A549 (cell line): ENCODE measurements around the gene ZNF536.

Source experiments
- BHLHE40 ChIP-seq: IDR thresholded peaks from 2 replicates; pipeline ENCODE4 v1.6.1; 2012; ENCODE audit warnings: low read depth, low read length, inconsistent platforms
- CHD2 ChIP-seq: fragments of 150-350 bp; IDR thresholded peaks from 2 replicates; pipeline ENCODE4 v1.6.1; 2014; ENCODE audit warnings: low read length; ENCODE audit not compliant: partially characterized antibody
- CTCF ChIP-seq: fragments of >200 bp; sonication (Bioruptor Twin); formaldehyde crosslinking; IDR thresholded peaks from 3 replicates; pipeline ENCODE4 v1.5.1; 2016
- FOXS1 ChIP-seq: fragments of 250-450 bp; sonication (Bioruptor Pico); IDR thresholded peaks from 2 replicates; pipeline ENCODE4 v1.5.0; 2020; ENCODE audit warnings: mild to moderate bottlenecking, moderate library complexity
- JUNB ChIP-seq: fragments of >200 bp; sonication (Bioruptor Twin); formaldehyde crosslinking; IDR thresholded peaks from 2 replicates; pipeline ENCODE4 v1.6.1; 2016
- MAX ChIP-seq: IDR thresholded peaks from 2 replicates; pipeline ENCODE4 v1.6.1; 2012
- PBX3 ChIP-seq: IDR thresholded peaks from 2 replicates; pipeline ENCODE4 v1.6.1; 2012
- POLR2A ChIP-seq: IDR thresholded peaks from 2 replicates; pipeline ENCODE4 v1.6.1; 2012; ENCODE audit warnings: mild to moderate bottlenecking, low read length
- POLR2AphosphoS2 ChIP-seq: conservative IDR thresholded peaks from 2 replicates; pipeline ENCODE4 v1.6.1; 2012; ENCODE audit warnings: low read length, improper control_type of control experiment, inconsistent platforms
- RAD21 ChIP-seq, 2 experiments: fragments of >200 bp in 1 of 2; sonication (Bioruptor Twin) in 1 of 2; formaldehyde crosslinking in 1 of 2; IDR thresholded peaks in 1 of 2; conservative IDR thresholded peaks in 1 of 2; 2 replicates in 1 of 2; 3 replicates in 1 of 2; pipeline ENCODE4 v1.6.1; 2012 to 2018; ENCODE audit warnings: inconsistent platforms in 1 of 2
- REST ChIP-seq: fragments of 200-600 bp; sonication (generic); IDR thresholded peaks from 2 replicates; pipeline ENCODE4 v1.6.1; 2016; ENCODE audit warnings: antibody characterized with exemption, mild to moderate bottlenecking, moderate library complexity
- RNF2 ChIP-seq: fragments of 200-600 bp; sonication (generic); IDR thresholded peaks from 2 replicates; pipeline ENCODE4 v1.6.1; 2016; ENCODE audit warnings: low read depth, mild to moderate bottlenecking, antibody characterized with exemption, moderate library complexity, borderline replicate concordance
- ZNF302 ChIP-seq: fragments of 250-450 bp; sonication (Bioruptor Pico); IDR thresholded peaks from 2 replicates; pipeline ENCODE4 v1.9.0; 2021; ENCODE audit warnings: inconsistent platforms, mild to moderate bottlenecking, moderate library complexity

- TF ChIP-seq RNF2 = no peak
- TF ChIP-seq CTCF = no peak
- TF ChIP-seq CHD2 = no peak
- no peak for TF ChIP-seq PBX3
- no peak for TF ChIP-seq FOXS1
- TF ChIP-seq POLR2A = no peak
- TF ChIP-seq POLR2AphosphoS2 = no peak
- no peak for TF ChIP-seq BHLHE40
- TF ChIP-seq RAD21 (conservative IDR thresholded peaks at IDR 0.05 in 1 of 2, IDR thresholded peaks at IDR 0.05 in 1 of 2) = no peak
- no peak for TF ChIP-seq ZNF302 (CRISPR knock-in tag)
- TF ChIP-seq JUNB = no peak
- no peak for TF ChIP-seq REST
- TF ChIP-seq MAX = no peak
Observed at GRCh38 chr19:30393046-30393445, 20.9 kb downstream of the ZNF536 start.
